NCI-H1092 treated with DMSO at 0.1 percent for 48 hours (cell line): ENCODE measurements around the gene CYB5R4.
"Not testable (repeated sequence)": the region's sequence is repeated elsewhere in the genome, so short reads cannot be mapped to it uniquely, and the experiment has no call there.

Source experiments
- DNase-seq: peaks from one replicate; lab custom pipeline; 2025; lab: John Stamatoyannopoulos, UW

CYB5R4 gene

GRCh38 chr6:83908813-83909212, 49.3 kb downstream of the CYB5R4 start:
- DNase-seq, result no peak

GRCh38 chr6:83911278-83911677, 51.8 kb downstream of the CYB5R4 start:
- DNase-seq, result no peak

- no peak for DNase-seq
Observed at GRCh38 chr6:83914953-83915352, 55.5 kb downstream of the CYB5R4 start.

GRCh38 chr6:83917001-83917400, 57.5 kb downstream of the CYB5R4 start:
- DNase-seq, result no peak

- no peak for DNase-seq
Observed at GRCh38 chr6:83920017-83920416, 60.5 kb downstream of the CYB5R4 start.

GRCh38 chr6:83921315-83921714, 61.8 kb downstream of the CYB5R4 start:
- no peak for DNase-seq

- no peak for DNase-seq
Observed at GRCh38 chr6:83927470-83927869, 68.0 kb downstream of the CYB5R4 start.

GRCh38 chr6:83928286-83928685, 68.8 kb downstream of the CYB5R4 start:
- DNase-seq, result no peak

GRCh38 chr6:83946201-83946833, 86.8 kb downstream of the CYB5R4 start:
- DNase-seq, result not testable (repeated sequence)

GRCh38 chr6:83947983-83948382, 88.5 kb downstream of the CYB5R4 start:
- not testable (repeated sequence) for DNase-seq

- no peak for DNase-seq
Observed at GRCh38 chr6:83948851-83949250, 89.4 kb downstream of the CYB5R4 start.

- DNase-seq, result not testable (repeated sequence)
Observed at GRCh38 chr6:83951423-83951822, 91.9 kb downstream of the CYB5R4 start.

- no peak for DNase-seq
Observed at GRCh38 chr6:83952830-83953229, 93.3 kb downstream of the CYB5R4 start.

GRCh38 chr6:83954371-83954770, 94.9 kb downstream of the CYB5R4 start:
- DNase-seq, result no peak

GRCh38 chr6:83958241-83958685, 98.8 kb downstream of the CYB5R4 start:
- no peak for DNase-seq

- no peak for DNase-seq
Observed at GRCh38 chr6:83960664-83961063, 101.2 kb downstream of the CYB5R4 start.

GRCh38 chr6:83962582-83962981, 103.1 kb downstream of the CYB5R4 start:
- DNase-seq, result no peak

GRCh38 chr6:83966539-83966938, 107.0 kb downstream of the CYB5R4 start:
- no peak for DNase-seq

- DNase-seq, result no peak
Observed at GRCh38 chr6:83970582-83970981, 111.1 kb downstream of the CYB5R4 start.

GRCh38 chr6:83974409-83975050, 115.0 kb downstream of the CYB5R4 start:
- DNase-seq, result no peak

GRCh38 chr6:83976037-83976755, 116.7 kb downstream of the CYB5R4 start:
- DNase-seq, result no peak

- no peak for DNase-seq
Observed at GRCh38 chr6:83976871-83977270, 117.4 kb downstream of the CYB5R4 start.

GRCh38 chr6:83978324-83978734, 118.8 kb downstream of the CYB5R4 start:
- DNase-seq, result no peak
